Measurements from ENCODE around the gene BIRC2.

DNA sequence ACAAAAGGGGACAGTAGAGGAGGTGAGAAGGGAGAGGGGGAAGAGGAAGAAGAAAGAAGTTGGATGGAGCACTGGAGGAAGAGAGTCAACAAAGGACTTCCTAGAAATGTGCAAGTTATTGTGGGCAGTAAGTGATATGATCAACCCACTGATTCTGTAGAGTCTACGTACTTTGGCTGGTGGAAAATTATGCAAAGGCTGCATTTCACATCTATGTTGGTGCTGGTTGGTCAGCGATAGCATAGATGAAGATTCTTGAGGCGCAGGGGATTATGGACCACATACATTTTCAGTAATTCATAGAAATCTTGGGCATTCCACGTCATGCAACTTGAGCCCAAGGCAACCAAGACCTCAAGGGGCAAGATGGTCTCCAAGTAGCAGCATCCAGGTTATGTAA is 42.3 kb upstream of the BIRC2 start:
- TF ChIP-seq, protein P1, sequence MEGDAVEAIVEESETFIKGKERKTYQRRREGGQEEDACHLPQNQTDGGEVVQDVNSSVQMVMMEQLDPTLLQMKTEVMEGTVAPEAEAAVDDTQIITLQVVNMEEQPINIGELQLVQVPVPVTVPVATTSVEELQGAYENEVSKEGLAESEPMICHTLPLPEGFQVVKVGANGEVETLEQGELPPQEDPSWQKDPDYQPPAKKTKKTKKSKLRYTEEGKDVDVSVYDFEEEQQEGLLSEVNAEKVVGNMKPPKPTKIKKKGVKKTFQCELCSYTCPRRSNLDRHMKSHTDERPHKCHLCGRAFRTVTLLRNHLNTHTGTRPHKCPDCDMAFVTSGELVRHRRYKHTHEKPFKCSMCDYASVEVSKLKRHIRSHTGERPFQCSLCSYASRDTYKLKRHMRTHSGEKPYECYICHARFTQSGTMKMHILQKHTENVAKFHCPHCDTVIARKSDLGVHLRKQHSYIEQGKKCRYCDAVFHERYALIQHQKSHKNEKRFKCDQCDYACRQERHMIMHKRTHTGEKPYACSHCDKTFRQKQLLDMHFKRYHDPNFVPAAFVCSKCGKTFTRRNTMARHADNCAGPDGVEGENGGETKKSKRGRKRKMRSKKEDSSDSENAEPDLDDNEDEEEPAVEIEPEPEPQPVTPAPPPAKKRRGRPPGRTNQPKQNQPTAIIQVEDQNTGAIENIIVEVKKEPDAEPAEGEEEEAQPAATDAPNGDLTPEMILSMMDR (IDR thresholded peaks at IDR 0.05): no peak
- TF ChIP-seq TCF7L2 (IDR thresholded peaks at IDR 0.05; ENCODE audit: low read depth, low read length) (no peak), POLR2AphosphoS5 (IDR thresholded peaks at IDR 0.05; ENCODE audit: low read depth, low read length) (no peak)
- TF ChIP-seq, protein P2, sequence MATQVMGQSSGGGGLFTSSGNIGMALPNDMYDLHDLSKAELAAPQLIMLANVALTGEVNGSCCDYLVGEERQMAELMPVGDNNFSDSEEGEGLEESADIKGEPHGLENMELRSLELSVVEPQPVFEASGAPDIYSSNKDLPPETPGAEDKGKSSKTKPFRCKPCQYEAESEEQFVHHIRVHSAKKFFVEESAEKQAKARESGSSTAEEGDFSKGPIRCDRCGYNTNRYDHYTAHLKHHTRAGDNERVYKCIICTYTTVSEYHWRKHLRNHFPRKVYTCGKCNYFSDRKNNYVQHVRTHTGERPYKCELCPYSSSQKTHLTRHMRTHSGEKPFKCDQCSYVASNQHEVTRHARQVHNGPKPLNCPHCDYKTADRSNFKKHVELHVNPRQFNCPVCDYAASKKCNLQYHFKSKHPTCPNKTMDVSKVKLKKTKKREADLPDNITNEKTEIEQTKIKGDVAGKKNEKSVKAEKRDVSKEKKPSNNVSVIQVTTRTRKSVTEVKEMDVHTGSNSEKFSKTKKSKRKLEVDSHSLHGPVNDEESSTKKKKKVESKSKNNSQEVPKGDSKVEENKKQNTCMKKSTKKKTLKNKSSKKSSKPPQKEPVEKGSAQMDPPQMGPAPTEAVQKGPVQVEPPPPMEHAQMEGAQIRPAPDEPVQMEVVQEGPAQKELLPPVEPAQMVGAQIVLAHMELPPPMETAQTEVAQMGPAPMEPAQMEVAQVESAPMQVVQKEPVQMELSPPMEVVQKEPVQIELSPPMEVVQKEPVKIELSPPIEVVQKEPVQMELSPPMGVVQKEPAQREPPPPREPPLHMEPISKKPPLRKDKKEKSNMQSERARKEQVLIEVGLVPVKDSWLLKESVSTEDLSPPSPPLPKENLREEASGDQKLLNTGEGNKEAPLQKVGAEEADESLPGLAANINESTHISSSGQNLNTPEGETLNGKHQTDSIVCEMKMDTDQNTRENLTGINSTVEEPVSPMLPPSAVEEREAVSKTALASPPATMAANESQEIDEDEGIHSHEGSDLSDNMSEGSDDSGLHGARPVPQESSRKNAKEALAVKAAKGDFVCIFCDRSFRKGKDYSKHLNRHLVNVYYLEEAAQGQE (IDR thresholded peaks at IDR 0.05; ENCODE audit: insufficient read depth in 1 of 2, low read depth in 2 of 2, low read length in 1 of 2): no peak
